Muscle layer of colon (tissue), 2 donors: Measurements from ENCODE around the gene ALDH6A1.

ENCODE experiments used
- H3K27ac ChIP-seq: one replicate; pipeline ENCODE4 v1.7.0; 2013; ENCODE audit warnings: low read depth, mild to moderate bottlenecking, low read length, moderate library complexity
- H3K27me3 ChIP-seq, 2 donors: one replicate each; pipeline ENCODE4 v1.7.0; 2013; ENCODE audit warnings: low read length in 2 of 2, mild to moderate bottlenecking in 2 of 2; ENCODE audit not compliant: insufficient read depth in 2 of 2, control insufficient read depth in 1 of 2
- H3K36me3 ChIP-seq: one replicate; pipeline ENCODE4 v1.7.0; 2013; ENCODE audit warnings: mild to moderate bottlenecking, low read length; ENCODE audit not compliant: insufficient read depth
- H3K4me1 ChIP-seq: one replicate; pipeline ENCODE4 v1.7.0; 2013; ENCODE audit warnings: mild to moderate bottlenecking, low read length; ENCODE audit not compliant: insufficient read depth
- H3K4me3 ChIP-seq, 2 donors: one replicate each; pipeline ENCODE4 v1.7.0; 2013; ENCODE audit warnings: low read length in 2 of 2, low read depth in 1 of 2, mild to moderate bottlenecking in 1 of 2, moderate library complexity in 1 of 2
- H3K9ac ChIP-seq: one replicate; pipeline ENCODE4 v1.7.0; 2013; ENCODE audit warnings: low read length
- H3K9me3 ChIP-seq: one replicate; pipeline ENCODE4 v1.7.0; 2013; ENCODE audit warnings: mild to moderate bottlenecking, low read length
- donor health status: abdominal sarcoma.
- donor health status: Adenocarcinoma of cecum.

The ALDH6A1 gene

DNA sequence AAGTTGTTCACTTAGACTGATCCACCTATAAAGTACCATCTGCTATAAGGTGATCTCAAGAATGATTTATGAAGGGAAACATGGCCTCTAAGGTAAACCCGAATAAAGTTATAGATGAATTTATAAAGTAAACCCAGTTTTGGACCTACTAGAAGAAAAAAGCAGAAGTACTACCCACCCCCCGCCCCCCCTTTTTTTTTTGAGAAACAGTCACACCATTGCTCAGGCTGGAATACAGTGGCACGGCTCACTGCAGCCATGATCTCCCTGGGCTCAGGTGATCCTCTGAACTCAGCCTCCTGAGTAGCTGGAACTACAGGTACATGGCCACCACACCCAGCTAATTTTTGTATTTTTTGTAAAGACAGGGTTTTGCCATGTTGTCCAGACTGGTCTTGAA, 69.1 kb downstream of the ALDH6A1 start:
- Histone ChIP-seq H3K27ac (no peak overlapping the region), H3K36me3 (peaks cover 9% of the 10 kb centered on the region), H3K9me3 (no peaks in the 10 kb centered on the region), H3K4me3 (no peak overlapping the region), H3K27me3 (no peaks in the 10 kb centered on the region), H3K4me1 (peaks cover 6% of the 10 kb centered on the region), H3K9ac (no peak overlapping the region)

DNA sequence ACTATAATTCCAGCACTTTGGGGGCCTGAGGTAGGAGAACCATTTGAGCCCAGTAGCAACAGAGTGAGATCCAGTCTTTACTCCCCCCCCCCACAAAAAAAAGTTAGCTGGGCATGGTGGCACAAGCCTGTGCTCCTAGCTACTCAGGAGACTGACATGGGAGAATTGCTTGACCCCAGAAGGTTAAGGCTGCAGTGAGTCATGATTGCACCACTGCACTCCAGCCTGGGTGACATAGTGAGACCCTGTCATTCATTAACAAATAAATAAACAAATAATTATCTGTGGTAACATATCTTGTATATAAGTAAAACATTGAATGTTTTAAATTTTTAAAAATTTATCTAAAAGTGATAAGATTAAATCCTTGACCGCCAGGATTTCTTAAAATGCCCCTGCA, 70.0 kb downstream of the ALDH6A1 start:
- Histone ChIP-seq H3K4me1 (no peaks in the 10 kb centered on the region), H3K9me3 (no peaks in the 10 kb centered on the region), H3K27me3 (no peaks in the 10 kb centered on the region), H3K27ac (no peak overlapping the region), H3K36me3 (peaks cover 10% of the 10 kb centered on the region), H3K9ac (no peak overlapping the region), H3K4me3 (no peak overlapping the region)

GRCh38 chr14:74008843-74009499, 75.3 kb downstream of the ALDH6A1 start:
- Histone ChIP-seq H3K9me3 (no peaks in the 10 kb centered on the region), H3K4me3 (no peak overlapping the region), H3K36me3 (peaks cover 20% of the 10 kb centered on the region), H3K27ac (no peak overlapping the region), H3K9ac (no peak overlapping the region), H3K4me1 (no peaks in the 10 kb centered on the region), H3K27me3 (no peaks in the 10 kb centered on the region)
